SK-N-SH (cell line): ENCODE results near the gene SLC35B4. TPM values are rescaled to one million over a fixed set of nuclear protein-coding genes. Genes with fewer than 3 reads are reported as not detected.

ENCODE experiments used
- CTCF ChIA-PET: fragments of 300-600, 350-600 bp; formaldehyde crosslinking; extraction: SDS; loops from one replicate; lab custom pipeline; 2021; lab: Yijun Ruan, JAX
- POLR2A ChIA-PET: fragments of 350-600 bp; sonication (Branson Sonifier 250); formaldehyde crosslinking; extraction: SDS; loops from one replicate; lab custom pipeline; 2020; ENCODE audit warnings: antibody characterized with exemption, inconsistent platforms; lab: Yijun Ruan, JAX
- DNase-seq: peaks from one replicate; pipeline ENCODE4 v3.0.0; 2012
- H2AFZ ChIP-seq: fragments of 200-600 bp; sonication (generic); 2 replicates; pipeline ENCODE4 v1.8.1; 2016; ENCODE audit warnings: antibody characterized with exemption, mild to moderate bottlenecking, low read depth
- H3F3A ChIP-seq: fragments of 200-600 bp; sonication (generic); replicated peaks from 2 replicates; pipeline ENCODE3; 2016; ENCODE audit warnings: antibody characterized with exemption, mild to moderate bottlenecking; ENCODE audit not compliant: insufficient read depth
- H3K27ac ChIP-seq, 2 experiments: fragments of 200-500 bp in 1 of 2; fragments of 200-600 bp in 1 of 2; sonication (Bioruptor generic) in 1 of 2; sonication (generic), shearing (Covaris generic) in 1 of 2; 2 replicates each; pipeline versions ENCODE4 v1.5.1 to v1.6.1; 2014 to 2016; ENCODE audit warnings: low read depth in 2 of 2, inconsistent platforms in 1 of 2, low read length in 1 of 2, mild to moderate bottlenecking in 1 of 2, mixed read lengths in 1 of 2
- H3K27me3 ChIP-seq: fragments of 200-600 bp; sonication (generic), shearing (Covaris generic); 2 replicates; pipeline ENCODE4 v1.6.1; 2016; ENCODE audit warnings: mixed run types; ENCODE audit not compliant: insufficient read depth
- H3K36me3 ChIP-seq, 2 experiments: fragments of 200-500 bp in 1 of 2; fragments of 200-600 bp in 1 of 2; sonication (Bioruptor generic) in 1 of 2; sonication (generic) in 1 of 2; replicated peaks in 1 of 2; 2 replicates each; pipeline versions ENCODE3 to v1.5.1; 2014 to 2016; ENCODE audit warnings: low read length in 1 of 2, mild to moderate bottlenecking in 1 of 2; ENCODE audit not compliant: insufficient read depth in 2 of 2, control insufficient read depth in 1 of 2
- H3K4me1 ChIP-seq, 2 experiments: fragments of 200-500 bp in 1 of 2; fragments of 200-600 bp in 1 of 2; sonication (Bioruptor generic) in 1 of 2; sonication (generic), shearing (Covaris generic) in 1 of 2; 2 replicates each; pipeline versions ENCODE4 v1.5.1 to v1.6.1; 2014 to 2016; ENCODE audit warnings: low read depth in 1 of 2, low read length in 1 of 2, mixed run types in 1 of 2; ENCODE audit not compliant: insufficient read depth in 2 of 2, control insufficient read depth in 1 of 2
- H3K4me2 ChIP-seq: fragments of 200-600 bp; sonication (generic), shearing (Covaris generic); 2 replicates; pipeline ENCODE4 v1.6.1; 2017; ENCODE audit warnings: mixed run types
- H3K4me3 ChIP-seq, 2 experiments: fragments of 200-500 bp in 1 of 2; fragments of 200-600 bp in 1 of 2; sonication (Bioruptor generic) in 1 of 2; sonication (generic), shearing (Covaris generic) in 1 of 2; 2 replicates each; pipeline versions ENCODE4 v1.5.1 to v1.8.1; 2014 to 2016; ENCODE audit warnings: low read depth in 2 of 2, inconsistent platforms in 1 of 2, low read length in 1 of 2, mild to moderate bottlenecking in 1 of 2, mixed read lengths in 1 of 2, moderate library complexity in 1 of 2
- H3K79me2 ChIP-seq: fragments of 200-600 bp; sonication (generic); 2 replicates; pipeline ENCODE4 v1.8.1; 2017; ENCODE audit warnings: mild to moderate bottlenecking; ENCODE audit not compliant: insufficient read depth
- H3K9ac ChIP-seq: fragments of 200-600 bp; sonication (generic); 2 replicates; pipeline ENCODE4 v1.6.1; 2017; ENCODE audit warnings: mixed run types
- H3K9me2 ChIP-seq: fragments of 200-600 bp; sonication (generic); 2 replicates; pipeline ENCODE4 v1.6.1; 2017; ENCODE audit warnings: mixed run types
- H3K9me3 ChIP-seq: fragments of 200-600 bp; sonication (generic); 2 replicates; pipeline ENCODE4 v1.6.1; 2017; ENCODE audit warnings: mixed run types, mild to moderate bottlenecking, moderate library complexity
- H4K20me1 ChIP-seq: fragments of 200-600 bp; sonication (generic); 2 replicates; pipeline ENCODE4 v1.6.1; 2017; ENCODE audit warnings: mild to moderate bottlenecking, mixed run types; ENCODE audit not compliant: insufficient read depth
- CHD2 ChIP-seq: fragments of 150-350 bp; IDR thresholded peaks from 2 replicates; pipeline ENCODE4 v1.6.1; 2018; ENCODE audit warnings: low read length; ENCODE audit not compliant: partially characterized antibody
- CTCF ChIP-seq: fragments of 200-600 bp; sonication (generic); IDR thresholded peaks from 2 replicates; pipeline ENCODE4 v1.6.1; 2017; ENCODE audit warnings: antibody characterized with exemption, mild to moderate bottlenecking, moderate library complexity
- EP300 ChIP-seq, 2 experiments: IDR thresholded peaks; 2 replicates each; pipeline versions ENCODE4 v1.4.0 to v1.6.1; 2012; ENCODE audit warnings: borderline replicate concordance in 1 of 2, low read depth in 1 of 2, low read length in 1 of 2
- EZH2phosphoT487 ChIP-seq: fragments of 200-600 bp; sonication (generic); IDR thresholded peaks from 2 replicates; pipeline ENCODE4 v1.6.1; 2017; ENCODE audit warnings: low read depth, mixed run types, mild to moderate bottlenecking, antibody characterized with exemption, moderate library complexity, borderline replicate concordance
- FOSL2 ChIP-seq: IDR thresholded peaks from 2 replicates; pipeline ENCODE4 v1.4.0; 2012; ENCODE audit warnings: low read depth, mild to moderate bottlenecking, moderate library complexity, borderline replicate concordance
- FOXM1 ChIP-seq: IDR thresholded peaks from 2 replicates; pipeline ENCODE4 v1.4.0; 2012; ENCODE audit warnings: low read depth, mild to moderate bottlenecking
- NRF1 ChIP-seq: IDR thresholded peaks from 2 replicates; pipeline ENCODE4 v1.6.1; 2012; ENCODE audit warnings: low read depth, mild to moderate bottlenecking, low read length
- PBX3 ChIP-seq: IDR thresholded peaks from 2 replicates; pipeline ENCODE4; 2012
- RAD21 ChIP-seq: IDR thresholded peaks from 2 replicates; pipeline ENCODE4 v1.6.1; 2012; ENCODE audit warnings: mild to moderate bottlenecking, low read length
- RFX5 ChIP-seq: IDR thresholded peaks from 2 replicates; pipeline ENCODE4 v1.6.1; 2012; ENCODE audit warnings: mild to moderate bottlenecking, improper control_type of control experiment, low read length
- TAF1 ChIP-seq: IDR thresholded peaks from 2 replicates; pipeline ENCODE4 v1.6.1; 2012; ENCODE audit warnings: low read depth, mild to moderate bottlenecking, low read length, moderate library complexity, borderline replicate concordance
- TCF12 ChIP-seq: IDR thresholded peaks from 2 replicates; pipeline ENCODE4 v1.4.0; 2012
- USF2 ChIP-seq: fragments of 150-350 bp; IDR thresholded peaks from 2 replicates; pipeline ENCODE4 v1.6.1; 2017; ENCODE audit warnings: antibody characterized with exemption, low read length, low read depth, borderline replicate concordance
- WGBS: methylation state at CpG from one replicate; pipeline ENCODE4 v1.1.6; 2017; ENCODE audit warnings: low lambda C conversion rate; 5-methylcytosine and 5-hydroxymethylcytosine counted together
- polyA plus RNA-seq, 3 experiments: library from polyadenylated mRNA; depleted of rRNA; stranded (reverse); fragments of >200 nt; gene quantifications; 2 replicates each; pipeline ENCODE4 v1.2.3, GENCODE V29; 2012
- TF ChIP-seq, protein P1 (sequence below): IDR thresholded peaks from 2 replicates; pipeline ENCODE4 v1.4.0; 2012; ENCODE audit warnings: low read depth, borderline replicate concordance

The SLC35B4 gene
- polyA plus RNA-seq, 1 of the 3 experiments (the other 2 are of a cell fraction): 19.3 TPM

DNA sequence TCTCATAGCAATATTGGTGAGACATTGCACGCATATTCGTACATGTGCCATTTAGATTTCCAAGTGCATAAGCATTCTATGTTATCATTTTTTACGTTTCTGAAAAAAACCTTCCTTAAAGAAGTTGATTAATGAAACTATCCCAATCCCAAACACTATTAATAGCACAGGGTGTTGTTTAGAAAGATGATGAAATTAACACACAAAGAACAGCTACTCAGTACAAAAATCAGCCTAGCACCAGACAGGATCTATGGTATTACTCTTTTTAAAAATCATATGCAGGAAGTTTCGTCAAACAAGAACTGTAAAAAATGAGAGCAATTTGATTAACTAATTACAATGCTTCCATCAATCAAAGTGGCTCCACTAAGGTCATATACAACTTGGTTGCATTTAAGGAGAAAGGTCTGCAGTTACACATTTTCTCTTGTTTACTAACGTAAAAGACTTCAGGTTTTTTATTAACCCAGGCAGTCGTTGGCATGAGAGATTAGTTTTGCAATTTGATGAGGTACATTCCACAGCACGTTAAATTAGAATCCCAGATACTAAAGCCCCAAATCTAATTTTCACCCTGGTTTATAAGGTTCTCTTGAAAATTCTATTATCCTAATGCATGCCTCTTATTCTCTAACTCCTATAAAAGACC is 38.1 kb downstream of the SLC35B4 start:
- ChIA-PET CTCF (interaction anchor here (1.2 to 1.9 kb wide), 2 partner anchors 137 to 236 kb away, joined by 3 to 4 read pairs; no protein-coding TSS in a partner anchor), POLR2A (no interaction called here)
- no peaks in the 10 kb centered on the region for H3K36me3 ChIP-seq
- H3K27ac ChIP-seq: no peak overlapping the region
- H3K4me1 ChIP-seq: no peaks in the 10 kb centered on the region; a peak in 2 of 4 replicates
- H2AFZ ChIP-seq: no peak overlapping the region
- H3F3A ChIP-seq: no peaks in the 10 kb centered on the region
- H3K9ac ChIP-seq: no peak overlapping the region
- TF ChIP-seq RAD21 (no peak), FOXM1 (no peak), TCF12 (no peak)
- WGBS: 55% methylated on average over 7 of the region's 7 CpGs
- H3K4me3 ChIP-seq: no peak overlapping the region
- H3K4me2 ChIP-seq: no peak overlapping the region
- no peaks in the 10 kb centered on the region for H3K9me3 ChIP-seq
- no peak for DNase-seq
- no peaks in the 10 kb centered on the region for H4K20me1 ChIP-seq
- no peaks in the 10 kb centered on the region for H3K27me3 ChIP-seq
- H3K9me2 ChIP-seq: no peaks in the 10 kb centered on the region
- no peaks in the 10 kb centered on the region for H3K79me2 ChIP-seq

DNA sequence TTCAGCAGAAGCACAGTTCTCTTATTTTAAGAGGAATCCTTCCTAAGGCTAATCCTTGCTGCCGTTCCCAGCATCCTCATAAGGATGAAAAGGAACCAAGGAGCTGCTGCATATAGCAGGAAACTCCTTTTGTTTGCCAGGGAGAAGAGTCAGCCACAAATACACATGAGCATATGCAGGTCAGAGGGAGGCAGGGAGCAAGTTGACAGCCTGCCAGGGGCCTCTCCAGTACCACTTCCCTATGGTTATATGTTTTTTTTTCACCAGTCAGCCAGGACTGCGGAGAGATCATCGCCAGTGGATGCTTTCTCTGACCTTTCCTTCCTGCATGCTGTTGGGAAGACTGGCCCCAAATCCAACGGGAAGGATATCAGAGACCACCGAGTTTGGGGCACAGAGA is 39.8 kb downstream of the SLC35B4 start:
- H3K4me3 ChIP-seq: no peak overlapping the region
- DNase-seq: no peak
- TF ChIP-seq, protein P1, sequence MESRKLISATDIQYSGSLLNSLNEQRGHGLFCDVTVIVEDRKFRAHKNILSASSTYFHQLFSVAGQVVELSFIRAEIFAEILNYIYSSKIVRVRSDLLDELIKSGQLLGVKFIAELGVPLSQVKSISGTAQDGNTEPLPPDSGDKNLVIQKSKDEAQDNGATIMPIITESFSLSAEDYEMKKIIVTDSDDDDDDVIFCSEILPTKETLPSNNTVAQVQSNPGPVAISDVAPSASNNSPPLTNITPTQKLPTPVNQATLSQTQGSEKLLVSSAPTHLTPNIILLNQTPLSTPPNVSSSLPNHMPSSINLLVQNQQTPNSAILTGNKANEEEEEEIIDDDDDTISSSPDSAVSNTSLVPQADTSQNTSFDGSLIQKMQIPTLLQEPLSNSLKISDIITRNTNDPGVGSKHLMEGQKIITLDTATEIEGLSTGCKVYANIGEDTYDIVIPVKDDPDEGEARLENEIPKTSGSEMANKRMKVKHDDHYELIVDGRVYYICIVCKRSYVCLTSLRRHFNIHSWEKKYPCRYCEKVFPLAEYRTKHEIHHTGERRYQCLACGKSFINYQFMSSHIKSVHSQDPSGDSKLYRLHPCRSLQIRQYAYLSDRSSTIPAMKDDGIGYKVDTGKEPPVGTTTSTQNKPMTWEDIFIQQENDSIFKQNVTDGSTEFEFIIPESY: no peak
- H4K20me1 ChIP-seq: no peaks in the 10 kb centered on the region
- no peaks in the 10 kb centered on the region for H3F3A ChIP-seq
- ChIA-PET CTCF (interaction anchor here (1.0 to 1.9 kb wide), 2 partner anchors 10 to 237 kb away, joined by 3 to 4 read pairs; no protein-coding TSS in a partner anchor), POLR2A (no interaction called here)
- no peak overlapping the region for H3K4me2 ChIP-seq
- no peaks in the 10 kb centered on the region for H3K27me3 ChIP-seq
- no peaks in the 10 kb centered on the region for H3K9me2 ChIP-seq
- WGBS: 50% methylated on average over 5 of the region's 5 CpGs
- H3K9me3 ChIP-seq: no peaks in the 10 kb centered on the region
- H3K27ac ChIP-seq: no peak overlapping the region
- H3K4me1 ChIP-seq: no peaks in the 10 kb centered on the region; a peak in 2 of 4 replicates
- no peaks in the 10 kb centered on the region for H3K79me2 ChIP-seq
- no peak overlapping the region for H2AFZ ChIP-seq
- H3K9ac ChIP-seq: no peak overlapping the region
- no peaks in the 10 kb centered on the region for H3K36me3 ChIP-seq

- Histone ChIP-seq H3K4me1 (no peaks in the 10 kb centered on the region), H3K9me2 (no peaks in the 10 kb centered on the region), H4K20me1 (no peaks in the 10 kb centered on the region), H3K27me3 (no peaks in the 10 kb centered on the region), H3K4me2 (no peak overlapping the region), H3K36me3 (no peaks in the 10 kb centered on the region), H3K9ac (no peak overlapping the region), H2AFZ (no peak overlapping the region), H3K27ac (no peak overlapping the region), H3F3A (no peaks in the 10 kb centered on the region), H3K4me3 (no peak overlapping the region), H3K9me3 (no peaks in the 10 kb centered on the region), H3K79me2 (no peaks in the 10 kb centered on the region)
- POLR2A ChIA-PET: no interaction called here
- WGBS: 82% methylated on average over 4 of the region's 4 CpGs
- no peak for DNase-seq
- CTCF ChIA-PET: no interaction called here
- TF ChIP-seq TAF1 (no peak), RFX5 (no peak), TCF12 (no peak), PBX3 (no peak), FOSL2 (no peak), RAD21 (no peak), NRF1 (no peak), EP300 (IDR thresholded peaks at IDR 0.05; ENCODE audit: borderline replicate concordance in 1 of 2, low read depth in 1 of 2, low read length in 1 of 2) (no peak), CHD2 (no peak), EZH2phosphoT487 (no peak), USF2 (no peak), CTCF (no peak)
Measured at GRCh38 chr7:134262322-134262721, 54.4 kb downstream of the SLC35B4 start.
